Measurements from ENCODE around the gene MKX.

DNA sequence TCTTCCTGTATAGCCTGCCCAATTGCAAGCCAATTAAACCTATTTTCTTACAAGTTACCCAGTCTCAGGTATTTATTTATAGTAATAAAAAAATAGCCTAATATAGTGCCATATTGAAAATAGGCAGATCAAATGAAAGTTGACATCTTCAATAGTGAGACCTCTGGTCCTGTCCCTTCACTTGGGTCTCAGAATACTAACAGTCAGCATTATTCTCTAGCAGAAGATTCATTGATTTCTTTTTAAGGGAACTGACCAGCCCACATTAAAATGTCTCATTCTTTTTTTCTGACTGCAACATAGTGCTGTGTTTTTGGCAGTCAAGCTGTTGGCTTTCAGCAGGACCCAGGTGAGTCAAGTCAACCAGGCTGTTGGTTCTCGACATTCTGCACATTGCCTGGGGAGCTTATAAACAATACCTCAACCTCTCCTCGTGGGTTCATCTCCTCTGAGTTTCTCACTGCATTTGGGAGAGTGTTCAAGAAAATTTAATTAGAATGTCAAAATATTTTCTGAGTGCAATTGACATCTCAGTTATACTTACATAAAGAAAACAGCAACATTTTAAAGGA is 109.8 kb downstream of the MKX start:
- no peak for TF ChIP-seq EP300 (IDR thresholded peaks at IDR 0.05)
- no peak for TF ChIP-seq CTCF (IDR thresholded peaks at IDR 0.05)
- TF ChIP-seq POLR2A (IDR thresholded peaks at IDR 0.05) = no peak
- no peak for TF ChIP-seq POLR2AphosphoS5 (IDR thresholded peaks at IDR 0.05)
